Hippocampal formation (tissue), 2 donors: ENCODE data around the gene VAPA.
"Not testable (repeated sequence)": the region's sequence is repeated elsewhere in the genome, so short reads cannot be mapped to it uniquely, and the experiment has no call there.

Experiments used
- DNase-seq, 2 donors: peaks; one replicate each; lab custom pipeline; 2025; lab: John Stamatoyannopoulos, UW

Gene VAPA

DNA sequence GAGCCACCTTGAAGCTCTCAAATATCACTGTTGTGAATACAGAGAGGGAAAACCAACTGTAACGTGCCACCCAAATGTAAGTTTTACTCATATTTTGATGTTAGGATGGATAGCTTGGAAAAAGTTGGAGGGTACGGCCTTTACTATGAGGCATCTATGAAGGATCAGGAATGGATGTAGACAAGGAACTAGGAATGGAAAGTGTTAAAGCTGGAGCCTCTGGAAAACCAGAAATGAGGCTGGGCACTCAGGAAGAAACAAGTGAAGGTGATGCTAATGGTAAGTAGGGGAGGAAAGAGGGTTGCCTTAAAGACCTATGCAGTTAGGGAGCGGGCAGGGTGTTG lies 27.8 kb upstream of the VAPA start:
- no peak for DNase-seq

DNA sequence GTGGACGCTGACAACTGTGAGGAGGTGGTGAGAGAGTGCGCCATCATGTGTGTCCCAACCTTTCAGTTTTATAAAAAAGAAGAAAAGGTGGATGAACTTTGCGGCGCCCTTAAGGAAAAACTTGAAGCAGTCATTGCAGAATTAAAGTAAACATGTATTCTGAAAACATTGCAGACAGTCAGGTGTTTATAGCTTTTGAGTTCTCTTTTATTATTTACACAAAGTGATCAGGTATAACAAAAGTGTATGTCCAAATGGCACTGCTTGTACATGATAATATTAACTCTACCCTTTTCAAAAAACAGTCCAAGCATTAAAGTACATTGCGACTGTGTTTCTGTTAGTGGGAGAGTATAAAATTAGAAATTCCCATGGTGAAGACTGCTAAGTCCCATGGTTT lies 25.8 kb upstream of the VAPA start:
- DNase-seq = no peak

DNA sequence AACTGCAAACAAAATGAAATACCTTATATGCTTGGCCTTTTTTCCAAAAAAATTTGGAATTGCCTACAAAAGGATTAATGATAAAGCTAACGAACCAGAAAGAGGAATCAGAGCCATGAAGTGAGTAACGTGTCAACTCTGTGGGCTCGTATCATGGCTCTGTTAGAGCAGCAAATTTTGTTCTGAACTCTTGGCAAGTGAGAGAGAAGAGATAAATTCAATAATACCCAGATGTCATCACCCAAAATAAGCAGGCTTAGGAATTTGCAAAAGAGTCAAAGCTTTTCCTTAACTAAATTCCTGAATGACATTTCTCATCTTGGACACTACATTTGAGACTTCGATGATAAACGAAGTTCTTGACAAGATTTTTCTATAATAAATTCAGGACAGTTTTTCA lies 23.6 kb upstream of the VAPA start:
- no peak for DNase-seq

DNA sequence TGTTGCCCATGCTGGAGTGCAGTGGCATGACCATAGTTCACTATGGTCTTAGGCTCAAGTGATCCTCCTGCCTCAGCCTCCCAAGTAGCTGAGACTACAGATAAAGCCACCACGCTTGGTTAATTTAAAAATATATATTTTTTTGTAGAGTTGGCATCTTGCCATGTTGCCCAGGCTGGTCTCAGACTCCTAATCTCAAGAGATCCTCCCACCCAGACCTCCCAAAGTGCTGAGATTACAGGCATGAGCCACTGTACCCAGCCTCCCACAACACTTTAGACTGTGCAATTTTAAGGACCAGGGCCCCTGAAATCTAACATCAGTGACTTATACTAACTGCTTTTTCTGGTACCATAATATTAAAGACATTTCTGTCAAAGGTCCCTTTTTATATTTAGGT lies 22.9 kb upstream of the VAPA start:
- no peak for DNase-seq

DNA sequence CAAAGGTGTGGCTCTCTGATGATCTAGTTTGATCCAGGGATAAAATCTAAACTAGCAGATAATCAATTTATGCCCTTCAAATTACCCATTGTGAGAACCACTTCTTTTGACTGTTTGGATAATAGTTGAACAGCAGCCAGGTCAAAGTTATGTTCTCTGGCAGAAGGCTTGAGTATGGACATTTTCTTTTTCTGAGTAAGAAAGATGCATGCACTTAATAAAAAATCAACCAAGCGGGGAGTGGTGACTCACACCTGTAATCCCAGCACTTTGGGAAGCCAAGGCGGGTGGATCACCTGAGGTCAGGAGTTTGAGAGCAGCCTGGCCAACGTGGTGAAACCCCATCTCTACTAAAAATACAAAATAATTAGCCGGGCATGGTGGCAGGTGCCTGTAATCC lies 22.3 kb upstream of the VAPA start:
- DNase-seq = not testable (repeated sequence)

DNA sequence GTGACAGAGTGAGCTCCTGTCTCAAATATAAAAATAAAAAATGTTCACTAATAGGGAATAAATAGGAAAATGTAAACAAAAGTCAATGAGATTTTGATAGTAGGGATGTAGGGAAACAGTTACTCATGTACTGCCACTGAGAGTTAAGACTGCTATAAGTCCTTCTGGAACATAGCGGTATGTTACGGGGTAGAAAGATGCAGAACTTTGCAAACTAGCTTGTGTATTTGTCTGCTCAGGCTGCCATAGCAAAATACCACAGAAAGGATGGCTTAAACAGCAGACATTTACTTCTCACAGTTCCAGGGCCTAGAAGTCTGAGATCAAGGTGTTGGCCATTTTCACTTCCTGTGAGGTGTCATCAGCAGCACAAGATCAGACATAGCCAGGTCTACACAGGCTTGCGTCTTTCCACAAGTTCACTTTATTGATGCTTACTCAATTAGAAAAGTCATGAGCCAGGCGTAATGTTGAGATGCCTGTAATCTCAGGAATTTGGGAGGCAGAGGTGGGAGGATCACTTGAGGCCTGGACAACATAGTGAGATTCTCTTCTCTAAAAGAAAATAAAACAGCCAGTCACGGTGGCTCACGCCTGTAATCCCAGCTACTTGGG lies 19.3 kb upstream of the VAPA start:
- no peak for DNase-seq

DNA sequence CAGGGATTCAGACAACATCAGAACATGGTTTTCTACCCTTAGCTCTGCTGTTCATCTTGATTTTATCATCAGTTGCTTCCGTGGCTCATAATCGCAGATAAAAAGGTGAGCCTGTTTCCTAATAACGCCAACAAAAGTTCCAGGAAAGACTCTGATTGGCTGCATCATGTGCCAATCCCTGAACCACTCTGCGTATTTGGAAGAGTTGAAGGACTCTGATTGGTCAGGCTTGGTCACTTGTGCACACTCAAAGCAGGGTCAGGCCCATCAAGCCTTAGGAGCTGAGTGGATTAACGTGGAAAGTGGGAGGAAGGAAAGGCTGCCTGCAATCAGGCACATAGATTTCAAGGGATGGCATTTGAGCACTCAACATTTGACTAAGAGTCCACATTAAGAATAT lies 16.7 kb upstream of the VAPA start:
- DNase-seq = no peak

DNA sequence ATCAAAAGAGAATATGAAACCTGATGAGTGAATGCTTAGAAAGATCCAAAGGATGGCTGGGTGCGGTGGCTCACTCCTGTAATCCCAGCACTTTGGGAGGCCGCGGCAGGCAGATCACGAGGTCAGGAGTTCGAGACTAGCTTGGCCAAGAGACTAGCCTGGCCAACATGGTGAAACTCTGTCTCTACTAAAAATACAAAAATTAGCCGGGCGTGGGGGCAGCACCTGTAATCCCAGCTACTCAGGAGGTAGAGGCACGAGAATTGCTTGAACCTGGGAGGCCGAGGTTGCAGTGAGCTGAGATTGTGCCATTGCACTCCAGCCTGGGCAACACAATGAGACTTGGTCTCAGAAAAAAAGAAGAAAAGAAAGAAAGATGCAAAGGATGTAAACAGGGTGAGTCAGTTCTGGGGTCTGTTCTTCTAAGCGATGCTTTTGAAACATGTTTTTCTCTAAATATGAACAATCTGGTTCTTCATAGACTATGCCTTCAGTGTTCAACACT lies 16.0 kb upstream of the VAPA start:
- DNase-seq = not testable (repeated sequence)

DNA sequence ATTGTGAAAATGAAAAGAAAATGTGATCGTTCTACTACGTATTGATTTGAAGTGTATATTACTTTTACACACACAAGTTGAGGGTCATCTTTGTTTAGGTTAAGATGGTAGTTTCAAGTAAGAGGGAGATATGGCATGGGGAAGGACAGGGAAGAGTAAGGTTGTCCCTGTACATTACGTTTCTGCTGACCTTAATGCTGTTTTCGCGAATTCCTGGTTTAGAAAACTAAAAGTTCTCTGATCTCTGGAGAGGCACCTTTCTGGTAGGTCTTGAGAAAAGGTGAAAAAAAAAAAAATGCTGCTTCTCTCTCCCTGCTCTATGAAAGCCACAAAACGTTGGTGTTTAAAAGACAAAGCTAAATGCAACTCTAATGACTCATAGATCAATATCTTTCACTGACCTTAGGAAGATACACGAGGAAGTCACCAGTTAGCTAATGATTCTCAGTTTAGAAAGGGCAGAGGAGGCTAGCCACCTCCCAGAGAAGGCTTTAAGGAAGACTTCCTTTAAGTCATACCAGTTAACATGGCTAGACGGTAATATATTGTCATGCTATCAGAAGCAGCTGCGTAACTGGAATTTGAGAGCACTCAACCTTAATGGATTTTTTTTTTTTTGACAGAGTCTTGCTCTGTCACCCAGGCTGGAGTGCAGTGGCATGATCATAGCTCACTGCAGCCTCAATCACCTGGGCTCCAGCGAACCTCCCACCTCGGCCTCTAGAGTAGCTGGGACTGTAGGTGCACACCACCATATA lies 14.8 kb upstream of the VAPA start:
- no peak for DNase-seq

DNA sequence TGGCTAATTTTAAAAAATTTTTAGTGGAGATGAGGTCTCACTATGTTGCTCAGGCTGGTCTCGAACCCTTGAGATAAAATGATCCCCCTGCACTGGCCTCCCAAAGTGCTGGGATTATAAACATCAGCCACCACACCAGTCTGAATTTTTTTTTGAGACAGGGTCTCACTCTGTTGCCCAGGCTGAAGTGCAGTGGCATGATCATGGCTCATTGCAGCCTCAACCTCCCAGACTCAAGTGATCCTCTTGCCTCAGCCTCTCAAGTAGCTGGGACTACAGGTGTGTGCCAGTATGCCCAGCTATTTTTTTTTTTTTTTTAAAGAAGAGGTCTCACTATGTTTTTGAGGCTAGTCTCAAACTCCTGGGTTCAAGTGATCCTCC lies 14.3 kb upstream of the VAPA start:
- DNase-seq = not testable (repeated sequence)

DNA sequence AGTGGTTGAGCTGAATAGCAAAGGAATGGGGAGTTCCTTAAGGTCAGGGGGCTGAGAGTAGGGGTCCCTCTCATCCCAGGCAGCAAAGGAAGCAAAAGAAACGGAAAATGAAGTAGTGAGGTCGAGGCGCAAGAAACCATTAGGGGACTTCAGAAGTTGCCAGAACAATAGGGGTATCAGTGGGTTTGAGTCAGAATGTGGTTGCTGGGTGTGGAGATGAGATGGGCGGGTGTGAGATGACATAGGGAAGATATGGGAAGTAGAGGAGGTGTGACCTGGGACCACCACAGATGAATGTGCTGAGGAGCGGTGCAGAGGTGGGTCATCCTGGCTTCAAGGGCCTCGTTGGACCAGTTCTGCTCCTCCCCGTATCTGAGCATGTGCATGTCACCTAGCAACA lies 13.1 kb upstream of the VAPA start:
- no peak for DNase-seq

DNA sequence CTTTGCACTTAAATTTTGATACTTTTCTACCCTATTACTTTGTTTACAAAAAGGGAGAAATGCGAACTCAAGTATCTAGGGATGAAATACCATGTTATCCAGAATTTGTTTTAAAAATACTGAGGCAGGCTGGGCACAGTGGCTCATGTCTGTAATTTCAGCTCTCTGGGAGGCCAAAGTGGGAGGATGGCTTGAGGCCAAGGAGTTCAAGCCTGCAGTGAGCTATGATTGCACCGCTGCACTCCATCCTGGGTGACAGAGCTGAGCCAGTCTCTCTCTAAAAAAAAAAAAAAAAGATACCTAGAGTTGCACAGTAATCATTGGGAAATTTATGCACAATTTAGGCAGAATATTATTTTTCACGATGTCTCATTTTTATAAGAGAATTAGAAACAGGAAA lies 12.4 kb upstream of the VAPA start:
- no peak for DNase-seq

DNA sequence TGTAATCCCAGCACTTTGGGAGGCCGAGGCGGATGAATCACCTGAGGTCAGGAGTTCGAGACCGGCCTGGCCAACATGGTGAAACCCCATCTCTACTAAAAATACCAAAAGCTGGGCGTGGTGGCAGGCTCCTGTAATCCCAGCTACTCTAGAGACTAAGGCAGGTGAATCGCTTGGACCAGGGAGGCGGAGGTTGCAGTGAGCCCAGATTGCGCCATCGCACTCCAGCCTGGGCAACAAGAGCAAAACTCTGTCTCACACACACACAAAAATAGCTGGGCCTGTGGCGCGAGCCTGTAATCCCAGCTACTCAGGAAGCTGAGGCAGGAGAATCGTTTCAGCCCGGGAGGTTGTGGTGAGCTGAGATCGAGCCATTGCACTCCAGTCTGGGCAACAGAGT lies 11.6 kb upstream of the VAPA start:
- not testable (repeated sequence) for DNase-seq

DNA sequence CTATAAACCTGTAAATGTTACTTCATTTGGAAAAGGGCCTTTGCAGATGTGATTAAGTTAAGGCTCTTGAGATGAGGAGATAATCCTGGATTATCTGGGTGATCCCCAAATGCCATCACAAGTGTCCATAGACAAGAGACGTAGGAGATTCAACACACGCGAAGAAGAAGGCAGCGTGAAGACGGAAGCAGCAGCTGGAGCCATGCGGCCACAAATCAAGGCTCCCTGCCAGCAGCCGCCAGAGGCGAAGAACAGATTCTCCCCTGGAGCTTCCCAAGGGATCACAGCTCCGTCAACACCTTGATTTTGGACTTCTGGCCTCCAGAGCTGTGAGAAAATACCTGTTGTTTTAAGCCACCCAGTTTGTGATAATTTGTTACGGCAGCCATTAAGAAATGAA lies 11.0 kb upstream of the VAPA start:
- DNase-seq = no peak

DNA sequence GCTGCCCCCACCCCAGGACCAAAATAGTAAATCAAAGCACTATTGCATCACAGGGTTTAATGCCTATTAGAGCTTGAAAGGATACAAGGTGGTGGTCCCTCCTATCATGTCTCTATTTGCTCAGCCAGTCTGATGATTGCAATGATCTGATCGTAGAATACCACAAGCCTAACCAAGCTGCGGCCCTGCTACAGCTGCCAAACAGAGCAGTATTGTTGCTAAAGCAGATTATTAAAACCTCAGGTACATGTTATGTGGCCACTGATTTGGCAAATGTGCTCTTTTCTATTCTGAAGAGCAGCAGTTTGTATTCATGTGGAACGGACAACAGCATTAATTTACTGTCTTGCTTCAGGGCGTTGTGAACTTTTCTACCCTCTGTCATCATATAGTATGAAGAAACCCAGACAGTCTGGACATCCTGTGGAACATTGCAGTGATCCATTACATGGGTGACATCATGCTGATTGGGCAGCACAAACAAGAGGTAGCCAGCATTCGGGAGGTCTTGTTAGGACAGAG lies 8.4 kb upstream of the VAPA start:
- no peak for DNase-seq

DNA sequence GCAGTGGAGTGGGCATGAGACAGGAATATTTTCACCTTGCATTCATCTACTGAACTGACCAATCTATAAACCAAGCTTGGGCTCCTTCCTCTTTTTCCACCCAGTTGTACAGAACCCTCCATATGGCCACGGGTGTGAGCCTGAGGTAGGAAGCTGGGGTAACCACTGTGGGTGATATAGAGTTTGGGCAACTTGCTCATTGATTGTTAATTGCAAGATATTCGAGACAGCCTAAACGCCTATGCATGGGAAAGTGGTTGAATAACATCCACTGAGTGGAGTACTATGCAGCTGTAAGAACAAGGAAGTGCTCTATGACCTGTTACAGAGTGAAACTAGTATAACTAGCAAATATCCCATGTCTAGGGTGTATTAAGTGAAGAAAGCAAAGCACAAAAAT lies 7.3 kb upstream of the VAPA start:
- DNase-seq = no peak

DNA sequence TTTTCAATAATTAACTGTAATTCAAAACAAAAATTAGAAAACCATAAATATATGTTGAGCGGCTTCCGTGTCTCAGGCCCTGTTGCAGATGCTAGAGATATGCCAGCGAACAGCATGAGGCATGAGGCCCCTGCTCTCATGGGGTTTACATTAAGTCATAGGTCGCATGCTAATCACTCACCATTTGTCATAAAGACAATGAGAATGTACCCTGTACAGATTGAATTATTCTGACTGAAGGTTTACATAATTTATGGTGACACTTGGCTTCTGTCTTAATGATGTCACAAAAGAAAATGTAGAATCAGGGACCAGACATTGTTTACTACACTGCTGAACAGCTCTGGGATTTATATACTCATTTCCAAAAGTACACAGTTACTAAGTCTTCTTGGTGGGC lies 5.9 kb upstream of the VAPA start:
- DNase-seq = no peak

DNA sequence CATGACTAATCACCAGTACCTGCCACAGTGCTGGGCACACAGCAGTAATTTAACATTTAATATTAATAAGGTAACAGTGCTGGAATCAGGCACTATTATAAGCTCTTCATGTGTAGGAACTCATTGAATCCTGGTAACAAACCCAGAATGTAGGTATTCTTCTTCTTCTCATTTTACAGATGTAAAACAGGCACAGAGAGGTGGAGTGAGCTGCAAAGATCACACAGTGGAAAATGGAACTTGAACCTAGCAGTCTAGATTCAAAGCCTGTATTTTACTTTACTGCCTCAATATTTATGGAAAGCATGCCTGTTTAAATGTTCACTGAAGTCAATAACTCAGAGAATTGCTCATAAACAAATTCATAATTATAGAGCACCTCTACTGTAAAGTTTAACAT lies 3.7 kb upstream of the VAPA start:
- DNase-seq = no peak

DNA sequence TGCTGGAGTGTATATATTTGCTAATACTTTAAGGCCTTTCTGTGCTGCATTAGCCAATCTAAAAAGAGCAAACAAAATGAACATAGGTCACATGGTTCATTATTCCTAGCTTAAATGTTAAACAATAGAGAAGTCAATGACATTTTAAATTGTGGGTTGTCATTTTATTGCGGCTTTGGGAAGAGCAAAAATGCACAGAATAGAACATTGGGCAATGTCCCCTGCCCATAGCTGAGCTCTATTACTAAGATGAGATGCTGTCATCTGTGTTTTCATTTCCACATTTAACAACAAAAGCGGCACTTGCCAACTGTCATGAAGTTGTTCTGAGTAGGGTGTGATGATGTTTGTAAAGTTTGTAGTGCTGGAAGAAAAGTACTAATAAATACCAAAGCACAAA lies 3.2 kb upstream of the VAPA start:
- no peak for DNase-seq

DNA sequence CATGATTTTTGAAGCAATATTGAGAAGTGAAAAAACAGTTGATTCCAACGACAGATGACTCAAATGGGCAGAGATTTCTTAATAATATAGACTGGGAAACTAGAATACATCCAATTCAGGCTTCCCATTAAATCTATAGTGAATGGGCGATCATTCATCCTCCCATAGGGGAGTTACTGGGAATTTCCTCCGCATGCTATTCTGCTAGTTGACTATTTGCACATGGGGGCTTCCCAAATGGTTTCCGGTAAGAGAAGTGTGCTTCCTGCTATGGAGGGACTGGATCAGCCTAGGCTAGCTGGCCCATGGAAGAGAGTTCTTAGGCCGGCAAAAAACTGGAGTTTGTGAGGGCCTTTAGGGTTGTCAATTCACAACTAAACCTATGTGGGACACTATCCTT lies 2.6 kb upstream of the VAPA start:
- DNase-seq = no peak

DNA sequence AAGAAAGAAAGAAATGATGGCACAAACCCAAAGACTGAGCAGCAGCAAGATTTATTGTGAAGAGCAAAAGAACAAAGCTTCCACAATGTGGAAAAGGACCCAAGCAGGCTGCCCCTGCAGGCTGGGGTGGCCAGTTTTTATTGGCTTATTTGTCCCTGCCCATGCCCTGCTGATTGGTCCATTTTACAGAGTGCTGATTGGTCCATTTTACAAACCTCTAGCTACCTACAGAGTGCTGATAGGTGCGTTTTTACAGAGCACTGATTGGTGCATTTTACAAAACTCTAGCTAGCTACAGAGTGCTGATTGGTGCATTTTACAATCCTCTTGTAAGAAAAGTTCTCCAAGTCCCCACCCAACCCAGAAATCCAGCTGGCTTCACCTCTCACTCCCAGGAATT lies 1.5 kb upstream of the VAPA start:
- DNase-seq = not testable (repeated sequence)

DNA sequence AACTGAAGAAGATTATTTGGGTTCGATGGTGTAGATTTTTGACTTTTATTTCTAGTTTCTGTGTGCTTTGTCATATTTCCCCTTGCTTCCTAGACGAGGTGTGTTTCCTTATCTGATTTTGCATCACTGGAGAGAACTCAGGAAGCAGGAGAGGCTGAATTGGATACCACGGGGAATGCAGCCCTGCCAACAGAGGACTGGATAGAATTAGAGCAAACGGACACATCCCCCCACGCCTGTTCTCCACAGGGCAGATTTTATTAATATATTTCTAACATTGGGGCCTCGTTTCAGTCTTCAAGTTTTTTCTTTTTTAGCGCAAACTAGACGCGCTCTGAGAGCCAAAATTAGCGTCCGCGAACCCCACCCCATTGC lies 678 bp upstream of the VAPA start:
- no peak for DNase-seq

DNA sequence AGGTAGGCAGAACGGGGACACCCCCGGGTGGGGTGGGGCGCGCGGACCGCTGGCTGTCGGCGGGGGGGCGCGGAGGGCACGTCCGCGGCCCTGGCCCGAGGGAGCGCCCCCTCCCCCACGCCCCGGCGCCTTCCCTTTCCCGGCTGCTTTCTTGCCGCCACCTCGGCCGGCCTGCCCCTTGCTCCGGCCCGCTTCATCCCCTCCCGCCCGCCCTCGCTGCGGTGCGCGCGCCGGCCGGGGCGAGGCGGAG lies 443 bp downstream of the VAPA start:
- no peak for DNase-seq
